Measurements from ENCODE around the gene DNAJB6.

DNAJB6 gene

DNA sequence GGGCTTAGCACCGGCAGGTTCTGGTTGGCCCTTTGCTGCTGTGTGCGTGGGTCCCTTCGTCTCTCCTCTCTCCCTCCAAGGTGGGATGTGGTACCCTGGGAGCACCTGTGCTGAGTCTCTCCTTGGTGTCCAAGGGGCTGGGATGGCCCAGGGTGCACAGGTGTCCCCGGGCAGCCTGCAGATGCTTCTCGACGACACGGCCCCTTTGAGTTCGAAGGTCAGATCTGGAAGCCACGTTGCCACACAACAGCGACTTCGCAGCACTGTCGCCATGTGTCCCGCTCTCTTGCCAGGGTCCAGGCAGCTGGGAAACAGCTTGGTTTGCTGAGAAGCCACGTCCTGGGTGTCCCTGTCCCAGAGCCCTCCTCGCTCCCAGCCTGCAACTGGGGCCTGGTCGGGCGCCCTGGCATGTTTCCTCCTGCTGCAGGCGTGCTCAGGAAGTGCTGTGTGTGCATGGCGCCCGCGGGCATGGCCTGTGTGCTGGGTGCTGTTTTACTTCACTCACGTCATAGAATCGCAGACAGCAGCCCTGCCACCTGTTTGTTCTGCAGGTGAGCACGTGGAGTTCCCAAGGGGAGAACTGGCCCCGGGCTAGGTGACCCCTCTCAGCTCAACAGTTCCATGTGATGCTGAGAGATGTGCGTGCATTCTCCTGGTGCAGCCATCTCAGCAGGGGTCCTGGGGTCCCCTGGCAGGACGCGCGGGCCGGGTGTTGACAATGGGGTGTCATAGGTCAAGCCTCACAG, 70.9 kb downstream of the DNAJB6 start:
- Histone ChIP-seq H3K36me3 (peaks cover 4% of the 10 kb centered on the region; the same call in 1 of the 2 replicates), H3K27me3 (no peaks in the 10 kb centered on the region), H3K9me3 (no peaks in the 10 kb centered on the region), H3K4me1 (peaks cover 12% of the 10 kb centered on the region), H3K4me3 (ENCODE audit: low read depth, low read length) (no peak overlapping the region)
- DNase-seq: no peak
- TF ChIP-seq CTCF (IDR thresholded peaks at IDR 0.05; ENCODE audit: low read depth, low read length): no peak

- Histone ChIP-seq H3K9me3 (no peaks in the 10 kb centered on the region), H3K4me1 (peaks cover 12% of the 10 kb centered on the region), H3K36me3 (peaks cover 4% of the 10 kb centered on the region; the same call in 1 of the 2 replicates), H3K4me3 (ENCODE audit: low read depth, low read length) (no peak overlapping the region), H3K27me3 (no peaks in the 10 kb centered on the region)
- no peak for TF ChIP-seq CTCF (IDR thresholded peaks at IDR 0.05; ENCODE audit: low read depth, low read length)
- DNase-seq: no peak
Measured at GRCh38 chr7:157408258-157409101, 71.7 kb downstream of the DNAJB6 start.

DNA sequence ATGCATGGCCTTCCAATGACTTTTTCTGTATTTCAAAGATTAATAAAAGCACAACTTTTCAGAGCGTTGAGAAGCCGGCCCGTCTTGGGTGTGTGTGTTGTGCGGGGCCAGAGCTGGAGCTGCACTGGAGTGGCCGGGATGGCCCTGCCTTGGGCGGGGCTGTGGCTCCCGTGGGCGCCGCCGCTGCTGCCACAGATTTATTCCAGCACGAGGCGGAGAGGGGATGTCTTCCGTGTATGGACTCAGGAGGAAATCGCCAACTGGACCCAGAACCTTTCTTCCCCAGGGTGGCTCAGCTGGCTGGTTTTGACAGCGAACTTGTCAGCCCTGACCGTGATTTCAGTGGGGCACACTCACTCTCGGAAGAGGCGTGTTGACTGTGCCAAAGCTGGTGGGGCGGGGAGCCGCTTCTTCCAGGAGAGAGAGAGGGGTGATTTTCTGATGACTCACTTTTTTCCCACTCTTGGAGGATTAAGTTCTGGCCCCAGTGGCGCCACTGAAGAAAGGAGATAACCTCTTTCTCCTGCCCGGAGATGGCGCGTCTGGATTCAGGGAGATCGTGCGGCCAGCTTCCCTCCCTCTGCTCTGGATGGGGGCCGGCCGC, 72.4 kb downstream of the DNAJB6 start:
- Histone ChIP-seq H3K9me3 (no peaks in the 10 kb centered on the region), H3K4me3 (ENCODE audit: low read depth, low read length) (no peak overlapping the region), H3K36me3 (peaks cover 4% of the 10 kb centered on the region; the same call in 1 of the 2 replicates), H3K4me1 (peaks cover 12% of the 10 kb centered on the region), H3K27me3 (no peaks in the 10 kb centered on the region)
- no peak for TF ChIP-seq CTCF (IDR thresholded peaks at IDR 0.05; ENCODE audit: low read depth, low read length)
- no peak for DNase-seq

GRCh38 chr7:157409753-157410727, 73.2 kb downstream of the DNAJB6 start:
- Histone ChIP-seq H3K4me1 (peaks cover 12% of the 10 kb centered on the region), H3K36me3 (peaks cover 4% of the 10 kb centered on the region; the same call in 1 of the 2 replicates), H3K4me3 (ENCODE audit: low read depth, low read length) (no peak overlapping the region), H3K27me3 (no peaks in the 10 kb centered on the region), H3K9me3 (no peaks in the 10 kb centered on the region)
- no peak for TF ChIP-seq CTCF (IDR thresholded peaks at IDR 0.05; ENCODE audit: low read depth, low read length)
- DNase-seq: no peak

DNA sequence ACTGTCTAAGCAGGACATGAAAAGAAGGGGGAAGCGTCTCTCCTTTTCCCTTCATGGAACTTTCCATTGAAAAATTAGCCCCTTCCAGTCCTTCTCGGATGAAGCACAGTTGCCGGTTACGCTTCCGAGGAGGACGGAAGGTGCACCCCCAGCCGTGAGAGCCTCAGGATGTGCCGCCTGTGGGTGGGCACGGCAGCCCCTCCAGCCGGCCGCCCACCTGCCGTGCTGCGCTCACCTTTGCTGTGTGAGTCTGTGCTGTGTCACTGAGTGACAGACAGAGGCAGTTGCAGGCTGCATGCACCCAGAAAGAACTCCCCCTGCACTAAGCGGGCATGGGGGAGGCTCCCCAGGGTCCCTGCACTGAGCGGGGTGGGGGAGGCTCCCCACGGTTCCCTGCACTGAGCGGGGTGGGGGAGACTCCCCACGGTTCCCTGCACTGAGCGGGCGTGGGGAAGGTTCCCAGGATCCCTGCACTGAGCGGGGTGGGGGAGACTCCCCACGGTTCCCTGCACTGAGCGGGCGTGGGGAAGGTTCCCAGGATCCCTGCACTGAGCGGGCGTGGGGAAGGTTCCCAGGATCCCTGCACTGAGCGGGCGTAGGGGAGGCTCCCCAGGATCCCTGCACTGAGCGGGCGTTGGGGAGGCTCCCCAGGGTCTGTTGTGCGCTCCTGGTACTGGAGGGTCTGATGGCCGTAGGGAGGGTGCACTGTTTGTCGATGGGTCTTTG, 74.2 kb downstream of the DNAJB6 start:
- Histone ChIP-seq H3K27me3 (no peaks in the 10 kb centered on the region), H3K4me3 (ENCODE audit: low read depth, low read length) (no peak overlapping the region), H3K36me3 (peaks cover 4% of the 10 kb centered on the region; the same call in 1 of the 2 replicates), H3K9me3 (no peaks in the 10 kb centered on the region), H3K4me1 (peaks cover 4% of the 10 kb centered on the region)
- DNase-seq: no peak
- TF ChIP-seq CTCF (IDR thresholded peaks at IDR 0.05; ENCODE audit: low read depth, low read length): no peak
